Gastroesophageal sphincter (tissue), 4 donors: ENCODE measurements around the gene GSK3A. TPM values are rescaled to one million over a fixed set of nuclear protein-coding genes. Genes with fewer than 3 reads are reported as not detected.
A peak's percentile ranks its signal among the peaks of the same experiment; 100 is the strongest.

Experiments
- ATAC-seq: fragments of 150-250 bp; one replicate; pipeline ENCODE4 v1.9.1; 2016; ENCODE audit warnings: mild to moderate bottlenecking, moderate library complexity
- H3K27ac ChIP-seq, 4 donors: fragments of 200-600 bp; sonication (generic) in 3 of 4; 1 replicate in 3 of 4; 2 replicates in 1 of 4; pipeline ENCODE4 v1.5.1; 2016 to 2019
- H3K27me3 ChIP-seq: fragments of 200-600 bp; sonication (generic); one replicate; pipeline ENCODE4 v1.5.1; 2019
- H3K36me3 ChIP-seq, 2 donors: fragments of 200-600 bp; sonication (generic); one replicate each; pipeline ENCODE4 v1.5.1; 2019; ENCODE audit warnings: control low read depth in 1 of 2
- H3K4me1 ChIP-seq, 3 donors: fragments of 200-600 bp; sonication (generic); 1 replicate in 2 of 3; 2 replicates in 1 of 3; pipeline ENCODE4 v1.5.1; 2016 to 2019; ENCODE audit warnings: control low read depth in 2 of 3
- H3K4me3 ChIP-seq, 2 donors: fragments of 200-600 bp; sonication (generic); one replicate each; pipeline ENCODE4 v1.5.1; 2019; ENCODE audit warnings: mild to moderate bottlenecking in 1 of 2, moderate library complexity in 1 of 2
- H3K9me3 ChIP-seq, 3 donors: fragments of 200-600 bp; sonication (generic); one replicate each; pipeline ENCODE4 v1.5.1; 2017 to 2019; ENCODE audit warnings: control low read depth in 2 of 3
- CTCF ChIP-seq, 4 experiments: fragments of 200-600 bp in 2 of 4; fragments of 450-650 bp in 2 of 4; sonication (generic) in 1 of 4; IDR thresholded peaks; one replicate each; pipeline ENCODE4 v1.5.1; 2017 to 2019; ENCODE audit warnings: antibody characterized with exemption in 4 of 4, mild to moderate bottlenecking in 2 of 4, moderate library complexity in 2 of 4
- EP300 ChIP-seq: sonication (generic); formaldehyde crosslinking; IDR thresholded peaks from one replicate; pipeline ENCODE4 v1.6.1; 2017; ENCODE audit warnings: antibody characterized with exemption, mild to moderate bottlenecking
- POLR2A ChIP-seq, 2 donors: fragments of 450-650 bp; IDR thresholded peaks; one replicate each; pipeline ENCODE4 v1.6.1; 2017; ENCODE audit warnings: antibody characterized with exemption in 2 of 2, mild to moderate bottlenecking in 2 of 2, moderate library complexity in 1 of 2
- POLR2AphosphoS5 ChIP-seq: sonication (generic); formaldehyde crosslinking; IDR thresholded peaks from one replicate; pipeline ENCODE4 v1.6.1; 2017; ENCODE audit warnings: antibody characterized with exemption
- WGBS, 2 donors: methylation state at CpG; one replicate each; pipeline ENCODE4 v1.1.5; 2018; ENCODE audit warnings: low coverage in 1 of 2; 5-methylcytosine and 5-hydroxymethylcytosine counted together
- total RNA-seq, 4 donors: library from RNA; depleted of rRNA; stranded (reverse); fragments of >200 nt; gene quantifications; one replicate each; pipeline ENCODE4 v1.1.0, GENCODE V29; 2016

The GSK3A gene
- total RNA-seq, 4 donors from 2014 or later = 30.8 to 51.0 (median 35.1) TPM

- peaks cover 0 to 39% (median 20%) of the 10 kb centered on the region in 3 donors for H3K4me1 ChIP-seq
- peaks cover 0 to 80% of the 10 kb centered on the region in 2 donors for H3K36me3 ChIP-seq
- WGBS, 2 donors = 60 to 100% methylated on average over 1 of the region's 8 CpGs
- no peak for ATAC-seq
- no peak overlapping the region for H3K4me3 ChIP-seq
- no peaks in the 10 kb centered on the region for H3K27me3 ChIP-seq
- H3K27ac ChIP-seq = no peak overlapping the region
- no peak for TF ChIP-seq POLR2AphosphoS5
- TF ChIP-seq CTCF (IDR thresholded peaks at IDR 0.05) = no peak
- no peak for TF ChIP-seq POLR2A (IDR thresholded peaks at IDR 0.05)
- TF ChIP-seq EP300 = no peak
- H3K9me3 ChIP-seq = no peaks in the 10 kb centered on the region
Measured at GRCh38 chr19:42289556-42290041, 47.2 kb upstream of the GSK3A start.

GRCh38 chr19:42288881-42289555 lies 46.6 kb upstream of the GSK3A start:
- Histone ChIP-seq H3K9me3 (no peaks in the 10 kb centered on the region), H3K36me3 (peaks cover 0 to 74% of the 10 kb centered on the region in 2 donors), H3K4me1 (peaks cover 0 to 40% (median 20%) of the 10 kb centered on the region in 3 donors), H3K4me3 (no peak overlapping the region), H3K27me3 (no peaks in the 10 kb centered on the region), H3K27ac (peak overlapping the region in 1 of 4 donors; percentile 9)
- ATAC-seq = no peak
- no CpG with 5 or more reads among the region's 22 CpGs for WGBS, 2 donors
- TF ChIP-seq CTCF (IDR thresholded peaks at IDR 0.05) (no peak), EP300 (no peak), POLR2A (IDR thresholded peaks at IDR 0.05) (no peak), POLR2AphosphoS5 (no peak)

GRCh38 chr19:42288387-42288786 lies 46.0 kb upstream of the GSK3A start:
- Histone ChIP-seq H3K4me1 (peaks cover 0 to 42% (median 20%) of the 10 kb centered on the region in 3 donors), H3K27me3 (no peaks in the 10 kb centered on the region), H3K27ac (peak overlapping the region in 2 of 4 donors; percentile 9 to 98), H3K4me3 (no peak overlapping the region), H3K36me3 (peaks cover 0 to 68% of the 10 kb centered on the region in 2 donors), H3K9me3 (no peaks in the 10 kb centered on the region)
- ATAC-seq = no peak
- TF ChIP-seq EP300 = no peak
- TF ChIP-seq CTCF (IDR thresholded peaks at IDR 0.05) = no peak
- TF ChIP-seq POLR2A (IDR thresholded peaks at IDR 0.05) = no peak
- no peak for TF ChIP-seq POLR2AphosphoS5
- 80% methylated on average over 1 to 2 of the region's 4 CpGs for WGBS, 2 donors

GRCh38 chr19:42287827-42288107 lies 45.4 kb upstream of the GSK3A start:
- H3K4me1 ChIP-seq = peaks cover 0 to 48% (median 26%) of the 10 kb centered on the region in 3 donors
- no CpG with 5 or more reads among the region's 10 CpGs for WGBS, 2 donors
- TF ChIP-seq POLR2AphosphoS5 (no peak), POLR2A (IDR thresholded peaks at IDR 0.05) (no peak), EP300 (no peak), CTCF (IDR thresholded peaks at IDR 0.05) (no peak)
- no peak for ATAC-seq
- H3K27ac ChIP-seq = peak overlapping the region in 1 of 4 donors; percentile 98
- H3K9me3 ChIP-seq = no peaks in the 10 kb centered on the region
- no peak overlapping the region for H3K4me3 ChIP-seq
- peaks cover 0 to 61% of the 10 kb centered on the region in 2 donors for H3K36me3 ChIP-seq
- H3K27me3 ChIP-seq = no peaks in the 10 kb centered on the region
